Osteocyte (in vitro differentiated cells): ENCODE results near the gene ZNF253. TPM values are rescaled to one million over a fixed set of nuclear protein-coding genes. Genes with fewer than 3 reads are reported as not detected.
A peak's percentile ranks its signal among the peaks of the same experiment; 100 is the strongest.
"Not testable (repeated sequence)": the region's sequence is repeated elsewhere in the genome, so short reads cannot be mapped to it uniquely, and the experiment has no call there.

ENCODE experiments used
- DNase-seq: peaks from one replicate; pipeline ENCODE4 v3.0.0; 2021; ENCODE audit warnings: mixed read lengths; ENCODE audit not compliant: unreplicated experiment; ENCODE audit errors: extremely low spot score
- H3K27ac Mint-ChIP-seq: one replicate; pipeline ENCODE4 v1.8.0; 2021; ENCODE audit warnings: mild to moderate bottlenecking, mixed read lengths; ENCODE audit not compliant: unreplicated experiment
- H3K27me3 Mint-ChIP-seq: one replicate; pipeline ENCODE4 v1.8.0; 2021; ENCODE audit warnings: mixed read lengths; ENCODE audit not compliant: unreplicated experiment
- H3K36me3 Mint-ChIP-seq: one replicate; pipeline ENCODE4 v1.8.0; 2021; ENCODE audit warnings: mixed read lengths; ENCODE audit not compliant: unreplicated experiment
- H3K4me1 Mint-ChIP-seq: one replicate; pipeline ENCODE4 v1.8.0; 2021; ENCODE audit warnings: mixed read lengths; ENCODE audit not compliant: unreplicated experiment
- H3K4me3 Mint-ChIP-seq: one replicate; pipeline ENCODE4 v1.8.0; 2021; ENCODE audit warnings: mild to moderate bottlenecking, moderate library complexity, mixed read lengths; ENCODE audit not compliant: unreplicated experiment
- H3K9me3 Mint-ChIP-seq: one replicate; pipeline ENCODE4 v1.8.0; 2021; ENCODE audit warnings: mixed read lengths; ENCODE audit not compliant: unreplicated experiment
- total RNA-seq: library from RNA; stranded (reverse); gene quantifications from 2 replicates; pipeline ENCODE4 v1.2.1, GENCODE V29; 2021
- TF ChIP-seq, protein P1 (sequence below): fragments of 200-600 bp; sonication (generic); IDR thresholded peaks from 2 replicates; pipeline ENCODE4 v1.5.0; 2021; ENCODE audit warnings: antibody characterized with exemption, mild to moderate bottlenecking, moderate library complexity

ZNF253 gene
- total RNA-seq, 1 donor from 2014 or later: 10.6 TPM

DNA sequence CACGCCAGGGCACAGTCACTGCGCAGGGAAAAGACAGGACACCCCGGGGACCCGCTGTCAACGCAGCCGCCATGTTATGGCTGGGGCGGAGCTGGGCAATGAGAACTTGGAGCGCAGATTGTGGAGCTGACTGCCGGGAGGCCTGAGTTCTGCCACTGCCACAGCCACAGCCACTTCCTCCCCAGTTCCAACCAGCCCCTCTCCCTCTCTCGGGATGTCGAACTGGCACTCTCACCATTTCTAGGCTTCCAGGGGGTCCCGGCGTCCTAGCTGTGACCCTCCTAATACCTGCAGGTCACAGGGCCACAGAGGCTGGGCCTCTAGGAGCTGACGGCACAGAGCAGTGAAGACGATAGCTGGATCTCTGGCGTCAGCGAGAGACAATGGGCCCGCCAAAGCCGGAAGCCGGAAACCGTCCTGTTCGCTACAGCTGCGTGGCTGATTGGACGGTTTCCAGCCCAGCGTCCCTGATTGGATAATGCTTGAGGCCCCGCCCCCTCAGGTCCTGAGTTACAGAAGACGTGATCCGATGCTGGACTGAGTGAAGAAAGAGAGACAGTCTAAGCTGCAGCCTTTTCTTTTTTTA, 44.2 kb upstream of the ZNF253 start, which contains the start of gene ZNF506:
ZNF506 (minus strand) TSS at position 385 of the 586 bp plus-strand sequence; CDS start at position 238, 147 bp downstream.
- peaks cover 29% of the 10 kb centered on the region for H3K36me3 Mint-ChIP-seq
- H3K4me3 Mint-ChIP-seq: peak within 1 kb of the TSS; percentile 90
- TF ChIP-seq, protein P1, sequence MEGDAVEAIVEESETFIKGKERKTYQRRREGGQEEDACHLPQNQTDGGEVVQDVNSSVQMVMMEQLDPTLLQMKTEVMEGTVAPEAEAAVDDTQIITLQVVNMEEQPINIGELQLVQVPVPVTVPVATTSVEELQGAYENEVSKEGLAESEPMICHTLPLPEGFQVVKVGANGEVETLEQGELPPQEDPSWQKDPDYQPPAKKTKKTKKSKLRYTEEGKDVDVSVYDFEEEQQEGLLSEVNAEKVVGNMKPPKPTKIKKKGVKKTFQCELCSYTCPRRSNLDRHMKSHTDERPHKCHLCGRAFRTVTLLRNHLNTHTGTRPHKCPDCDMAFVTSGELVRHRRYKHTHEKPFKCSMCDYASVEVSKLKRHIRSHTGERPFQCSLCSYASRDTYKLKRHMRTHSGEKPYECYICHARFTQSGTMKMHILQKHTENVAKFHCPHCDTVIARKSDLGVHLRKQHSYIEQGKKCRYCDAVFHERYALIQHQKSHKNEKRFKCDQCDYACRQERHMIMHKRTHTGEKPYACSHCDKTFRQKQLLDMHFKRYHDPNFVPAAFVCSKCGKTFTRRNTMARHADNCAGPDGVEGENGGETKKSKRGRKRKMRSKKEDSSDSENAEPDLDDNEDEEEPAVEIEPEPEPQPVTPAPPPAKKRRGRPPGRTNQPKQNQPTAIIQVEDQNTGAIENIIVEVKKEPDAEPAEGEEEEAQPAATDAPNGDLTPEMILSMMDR: no peak
- no peaks in the 10 kb centered on the region for H3K27me3 Mint-ChIP-seq
- peaks cover 23% of the 10 kb centered on the region for H3K9me3 Mint-ChIP-seq
- DNase-seq: peak; percentile 96
- peak within 1 kb of the TSS; percentile 98 for H3K27ac Mint-ChIP-seq
- peaks cover 3% of the 10 kb centered on the region for H3K4me1 Mint-ChIP-seq

DNA sequence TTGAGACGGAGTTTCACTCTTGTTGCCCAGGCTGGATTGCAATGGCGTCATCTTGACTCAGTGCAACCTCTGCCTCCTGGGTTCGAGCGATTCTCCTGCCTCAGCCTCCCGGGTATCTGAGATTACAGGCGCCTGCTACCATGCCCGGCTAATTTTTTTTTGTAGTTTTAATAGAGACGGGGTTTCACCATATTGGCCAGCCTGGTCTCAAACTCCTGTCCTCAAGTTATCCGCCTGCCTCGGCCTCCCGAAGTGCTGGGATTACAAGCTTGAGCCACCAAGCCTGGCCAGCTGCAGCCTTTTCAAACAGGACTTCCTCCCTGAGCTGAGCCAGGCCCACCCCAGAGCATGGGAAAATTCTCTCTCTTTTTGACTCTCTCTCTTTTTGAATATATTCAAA, 43.7 kb upstream of the ZNF253 start:
- not testable (repeated sequence) for H3K27me3 Mint-ChIP-seq, H3K4me1 Mint-ChIP-seq, DNase-seq
- peaks cover 28% of the 10 kb centered on the region for H3K9me3 Mint-ChIP-seq
- peak overlapping the region; percentile 77 for H3K27ac Mint-ChIP-seq
- peaks cover 29% of the 10 kb centered on the region for H3K36me3 Mint-ChIP-seq
- peak overlapping the region; percentile 71 for H3K4me3 Mint-ChIP-seq

DNA sequence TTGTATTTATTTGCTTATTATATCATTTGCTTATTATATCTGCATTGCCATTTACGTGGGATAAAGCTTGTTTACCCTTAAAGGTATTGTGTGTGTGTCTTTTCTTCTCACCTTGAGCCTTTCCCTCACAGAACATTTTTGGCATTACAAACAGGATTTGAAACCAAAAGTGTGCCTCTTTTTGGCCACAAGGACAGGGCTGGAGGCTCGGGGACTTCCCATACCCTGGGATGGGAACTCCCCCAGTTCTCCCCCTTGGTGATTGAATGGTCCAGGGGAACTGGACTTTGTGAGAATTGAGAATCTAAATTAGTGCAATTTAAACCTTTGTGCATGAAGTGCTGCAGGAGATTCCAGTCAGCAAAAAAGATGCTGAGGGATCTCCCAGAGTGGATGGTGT, 41.8 kb upstream of the ZNF253 start:
- peaks cover 3% of the 10 kb centered on the region for H3K4me1 Mint-ChIP-seq
- H3K27ac Mint-ChIP-seq: no peak overlapping the region
- no peak overlapping the region for H3K4me3 Mint-ChIP-seq
- peaks cover 44% of the 10 kb centered on the region for H3K9me3 Mint-ChIP-seq
- no peaks in the 10 kb centered on the region for H3K27me3 Mint-ChIP-seq
- no peak for DNase-seq
- H3K36me3 Mint-ChIP-seq: peaks cover 14% of the 10 kb centered on the region
- TF ChIP-seq, protein P1: no peak

DNA sequence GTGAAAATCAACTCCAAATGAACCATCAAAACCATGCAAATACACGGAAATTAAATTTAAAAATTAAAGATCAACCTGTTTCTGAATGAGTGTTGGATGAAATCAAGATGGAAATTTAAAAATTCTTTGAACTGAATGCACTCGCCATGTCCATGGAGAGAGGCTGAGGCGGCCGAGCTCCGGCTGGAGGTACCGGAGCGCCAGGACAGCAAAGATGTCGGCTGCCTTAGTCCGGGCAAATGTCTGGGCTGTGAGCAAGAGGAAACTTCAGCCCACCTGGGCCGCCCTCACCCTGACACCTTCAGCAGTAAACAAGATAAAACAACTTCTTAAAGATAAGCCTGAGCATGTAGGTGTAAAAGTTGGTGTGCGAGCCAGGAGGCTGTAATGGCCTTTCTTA, 38.8 kb upstream of the ZNF253 start:
- Mint-ChIP-seq H3K4me1 (peaks cover 1% of the 10 kb centered on the region), H3K27me3 (no peaks in the 10 kb centered on the region), H3K9me3 (peaks cover 59% of the 10 kb centered on the region), H3K27ac (no peak overlapping the region), H3K4me3 (no peak overlapping the region), H3K36me3 (peaks cover 7% of the 10 kb centered on the region)
- TF ChIP-seq, protein P1: no peak
- DNase-seq: no peak

DNA sequence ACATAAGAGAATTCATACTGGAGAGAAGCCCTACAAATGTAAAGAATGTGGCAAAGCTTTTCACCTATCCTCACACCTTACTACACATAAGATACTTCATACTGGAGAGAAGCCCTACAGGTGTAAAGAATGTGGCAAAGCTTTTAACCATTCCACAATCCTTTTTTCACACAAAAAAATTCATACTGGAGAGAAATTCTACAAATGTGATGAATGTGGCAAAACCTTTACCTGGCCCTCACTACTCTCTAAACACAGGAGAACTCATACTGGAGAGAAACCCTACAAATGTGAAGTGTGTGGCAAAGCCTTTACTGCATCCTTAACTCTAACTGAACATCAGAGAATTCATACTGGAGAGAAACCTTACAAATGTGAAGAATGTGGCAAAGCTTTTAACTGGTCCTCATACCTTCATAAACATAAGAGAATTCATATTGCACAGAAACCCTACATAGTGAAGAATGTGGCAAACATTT, 30.1 kb upstream of the ZNF253 start:
- H3K4me1 Mint-ChIP-seq: no peaks in the 10 kb centered on the region
- H3K4me3 Mint-ChIP-seq: no peak overlapping the region
- H3K27me3 Mint-ChIP-seq: no peaks in the 10 kb centered on the region
- peaks cover 36% of the 10 kb centered on the region for H3K9me3 Mint-ChIP-seq
- DNase-seq: no peak
- TF ChIP-seq, protein P1: no peak
- H3K27ac Mint-ChIP-seq: no peak overlapping the region
- H3K36me3 Mint-ChIP-seq: peaks cover 5% of the 10 kb centered on the region
